Measurements from ENCODE around the gene CFTR. TPM values are rescaled to one million over a fixed set of nuclear protein-coding genes. Genes with fewer than 3 reads are reported as not detected.
"Not testable (repeated sequence)": the region's sequence is repeated elsewhere in the genome, so short reads cannot be mapped to it uniquely, and the experiment has no call there.

The CFTR gene
- total RNA-seq, 1 donor from 2014 or later = 35.3 TPM

GRCh38 chr7:117495308-117495707, 15.5 kb downstream of the CFTR start:
- intact Hi-C loops (cut with DNase I) = no loop called here
- H3K4me1 ChIP-seq = no peaks in the 10 kb centered on the region
- no peaks in the 10 kb centered on the region for H3K9me3 ChIP-seq
- no peak overlapping the region for H3K4me3 ChIP-seq
- ATAC-seq = no peak
- no peak for DNase-seq
- H3K36me3 ChIP-seq = no peaks in the 10 kb centered on the region
- H3K27ac ChIP-seq = no peak overlapping the region
- no peak for TF ChIP-seq CTCF (IDR thresholded peaks at IDR 0.05)
- no peaks in the 10 kb centered on the region for H3K27me3 ChIP-seq (ENCODE audit: low read depth)

- Histone ChIP-seq H3K27ac (no peak overlapping the region), H3K4me3 (no peak overlapping the region), H3K4me1 (no peaks in the 10 kb centered on the region), H3K9me3 (no peaks in the 10 kb centered on the region), H3K27me3 (ENCODE audit: low read depth) (no peaks in the 10 kb centered on the region), H3K36me3 (no peaks in the 10 kb centered on the region)
- ATAC-seq (no peak), DNase-seq (no peak)
- TF ChIP-seq CTCF (IDR thresholded peaks at IDR 0.05) = no peak
- intact Hi-C loops (cut with DNase I) = no loop called here
These were observed 22.5 kb downstream of the CFTR start for GRCh38 chr7:117502331-117502730.

- TF ChIP-seq CTCF (IDR thresholded peaks at IDR 0.05) = no peak
- Histone ChIP-seq H3K9me3 (no peaks in the 10 kb centered on the region), H3K27ac (no peak overlapping the region), H3K27me3 (ENCODE audit: low read depth) (no peaks in the 10 kb centered on the region), H3K4me3 (no peak overlapping the region), H3K36me3 (no peaks in the 10 kb centered on the region), H3K4me1 (no peaks in the 10 kb centered on the region)
- ATAC-seq = no peak
- intact Hi-C loops (cut with DNase I) = no loop called here
- DNase-seq = no peak
These were observed 25.4 kb downstream of the CFTR start for GRCh38 chr7:117505238-117505637.

- no peaks in the 10 kb centered on the region for H3K9me3 ChIP-seq
- no peak for TF ChIP-seq CTCF (IDR thresholded peaks at IDR 0.05)
- no peaks in the 10 kb centered on the region for H3K36me3 ChIP-seq
- DNase-seq (no peak), ATAC-seq (no peak)
- no peak overlapping the region for H3K4me3 ChIP-seq
- H3K27me3 ChIP-seq (ENCODE audit: low read depth) = no peaks in the 10 kb centered on the region
- intact Hi-C loops (cut with DNase I) = no loop called here
- H3K27ac ChIP-seq = no peak overlapping the region
- no peaks in the 10 kb centered on the region for H3K4me1 ChIP-seq
These were observed 28.9 kb downstream of the CFTR start for GRCh38 chr7:117508676-117509075.

- H3K27me3 ChIP-seq (ENCODE audit: low read depth); H3K36me3 ChIP-seq; DNase-seq; H3K4me1 ChIP-seq; H3K9me3 ChIP-seq; ATAC-seq; H3K4me3 ChIP-seq; intact Hi-C loops (cut with DNase I); H3K27ac ChIP-seq: not testable (repeated sequence)
These were observed 37.4 kb downstream of the CFTR start for GRCh38 chr7:117517194-117517593.

- Histone ChIP-seq H3K27ac (no peak overlapping the region), H3K4me1 (no peaks in the 10 kb centered on the region), H3K27me3 (ENCODE audit: low read depth) (no peaks in the 10 kb centered on the region), H3K36me3 (no peaks in the 10 kb centered on the region), H3K4me3 (no peak overlapping the region), H3K9me3 (no peaks in the 10 kb centered on the region)
- TF ChIP-seq CTCF (IDR thresholded peaks at IDR 0.05) = no peak
- DNase-seq (no peak), ATAC-seq (no peak)
- intact Hi-C loops (cut with DNase I) = no loop called here
These were observed 50.6 kb downstream of the CFTR start for GRCh38 chr7:117530390-117530789.

Measured in lower lobe of right lung (tissue), 2 donors.